HepG2 (cell line): ENCODE measurements around the gene CEP170. TPM values are rescaled to one million over a fixed set of nuclear protein-coding genes. Genes with fewer than 3 reads are reported as not detected.

Source experiments
- DNMT3B ChIP-seq: conservative IDR thresholded peaks from 2 replicates; pipeline ENCODE4 v1.6.1; 2016; ENCODE audit warnings: missing biosample characterization, control low read depth
- DPF2 ChIP-seq: sonication (generic); formaldehyde crosslinking; IDR thresholded peaks from 2 replicates; pipeline ENCODE4 v1.4.0; 2020; ENCODE audit warnings: mild to moderate bottlenecking, low read depth, missing genetic modification reagents, borderline replicate concordance
- GABPA ChIP-seq, 2 experiments: IDR thresholded peaks; 2 replicates each; pipeline ENCODE4 v1.6.1; 2011 to 2016; ENCODE audit warnings: low read depth in 2 of 2, low read length in 1 of 2, missing biosample characterization in 1 of 2, missing genetic modification characterization in 1 of 2
- KMT2A ChIP-seq: sonication (generic); formaldehyde crosslinking; IDR thresholded peaks from 2 replicates; pipeline ENCODE4 v1.4.0; 2020; ENCODE audit warnings: missing genetic modification reagents
- MTF2 ChIP-seq: sonication (generic); formaldehyde crosslinking; IDR thresholded peaks from 2 replicates; pipeline ENCODE4 v1.5.0; 2020; ENCODE audit warnings: missing genetic modification reagents, borderline replicate concordance
- NFE2 ChIP-seq: sonication (generic); formaldehyde crosslinking; IDR thresholded peaks from 2 replicates; pipeline ENCODE4 v1.4.0; 2020; ENCODE audit warnings: missing genetic modification reagents
- NR2C2 ChIP-seq: sonication (generic); formaldehyde crosslinking; IDR thresholded peaks from 2 replicates; pipeline ENCODE4 v1.4.0; 2020; ENCODE audit warnings: missing genetic modification reagents, mild to moderate bottlenecking, moderate library complexity, borderline replicate concordance
- PHF21A ChIP-seq: sonication (generic); formaldehyde crosslinking; IDR thresholded peaks from 2 replicates; pipeline ENCODE4 v1.5.0; 2020; ENCODE audit warnings: mild to moderate bottlenecking, missing genetic modification reagents
- POGZ ChIP-seq: sonication (generic); formaldehyde crosslinking; IDR thresholded peaks from 2 replicates; pipeline ENCODE4 v1.4.0; 2020; ENCODE audit warnings: mild to moderate bottlenecking, missing genetic modification reagents
- RBM22 ChIP-seq: fragments of 200-400 bp; formaldehyde crosslinking; optimal IDR thresholded peaks from 2 replicates; pipeline ENCODE3; 2017; ENCODE audit warnings: mild to moderate bottlenecking, low read length, moderate library complexity
- SALL1 ChIP-seq: sonication (generic); formaldehyde crosslinking; IDR thresholded peaks from 2 replicates; pipeline ENCODE4 v1.8.0; 2022; ENCODE audit warnings: mild to moderate bottlenecking, missing genetic modification reagents
- YY1 ChIP-seq: IDR thresholded peaks from 2 replicates; pipeline ENCODE4 v1.6.1; 2011; ENCODE audit warnings: low read length, low read depth, moderate library complexity, mild to moderate bottlenecking; ENCODE audit not compliant: insufficient read depth, insufficient replicate concordance
- ZFP1 ChIP-seq: IDR thresholded peaks from 2 replicates; pipeline ENCODE4 v1.6.1; 2016
- ZMYM2 ChIP-seq: sonication (generic); formaldehyde crosslinking; IDR thresholded peaks from 2 replicates; pipeline ENCODE4 v1.8.0; 2022; ENCODE audit warnings: mild to moderate bottlenecking, missing genetic modification reagents
- ZNF10 ChIP-seq: sonication (generic); formaldehyde crosslinking; IDR thresholded peaks from 2 replicates; pipeline ENCODE4 v1.4.0; 2020; ENCODE audit warnings: mild to moderate bottlenecking, low read depth, missing genetic modification reagents, borderline replicate concordance
- ZNF224 ChIP-seq: sonication (generic); formaldehyde crosslinking; IDR thresholded peaks from 2 replicates; pipeline ENCODE4 v1.5.0; 2020; ENCODE audit warnings: mild to moderate bottlenecking, missing genetic modification reagents
- ZNF713 ChIP-seq: sonication (generic); formaldehyde crosslinking; IDR thresholded peaks from 2 replicates; pipeline ENCODE4 v1.4.0; 2020; ENCODE audit warnings: mild to moderate bottlenecking, missing genetic modification reagents
- polyA plus RNA-seq, 8 experiments: library from polyadenylated mRNA; depleted of rRNA in 3 of 8; stranded (reverse) in 7 of 8; unstranded in 1 of 8; fragments of >200 nt; fragmentation: Illumina TruSeq in 4 of 8; extraction: Trizol in 4 of 8; gene quantifications; 2 replicates each; pipeline versions ENCODE4 v1.2.1 to v1.2.3, GENCODE V29; 2011 to 2016; ENCODE audit warnings: low read depth in 4 of 8, missing spikeins in 1 of 8, mixed read lengths in 1 of 8; ENCODE audit not compliant: insufficient read depth in 1 of 8
- total RNA-seq, 5 experiments: library from RNA; depleted of rRNA; stranded (reverse); fragments of >200 nt; fragmentation: Illumina TruSeq; extraction: Trizol; gene quantifications; 2 replicates each; pipeline ENCODE4 v1.2.3, GENCODE V29; 2016; ENCODE audit warnings: low read depth in 1 of 5
- TF ChIP-seq, protein P1 (sequence below): sonication (generic); formaldehyde crosslinking; conservative IDR thresholded peaks from 2 replicates; pipeline ENCODE4 v1.4.0; 2020; ENCODE audit warnings: missing genetic modification reagents
- TF ChIP-seq, protein P2 (sequence below): sonication (generic); formaldehyde crosslinking; IDR thresholded peaks from 2 replicates; pipeline ENCODE4 v1.9.0; 2022; ENCODE audit warnings: low read depth, missing genetic modification reagents
- TF ChIP-seq, protein P3 (sequence below): sonication (generic); formaldehyde crosslinking; conservative IDR thresholded peaks from 2 replicates; pipeline ENCODE4 v1.8.0; 2022; ENCODE audit warnings: low read depth, missing genetic modification reagents
- TF ChIP-seq, protein P4 (sequence below): sonication (generic); formaldehyde crosslinking; IDR thresholded peaks from 2 replicates; pipeline ENCODE4 v1.4.0; 2020; ENCODE audit warnings: missing genetic modification reagents

The CEP170 gene
- total and polyA plus RNA-seq, 2 of the 13 experiments (the other 11 are each of a cell fraction or from before 2014, with no cell fraction given): 23.0 to 28.6 TPM

DNA sequence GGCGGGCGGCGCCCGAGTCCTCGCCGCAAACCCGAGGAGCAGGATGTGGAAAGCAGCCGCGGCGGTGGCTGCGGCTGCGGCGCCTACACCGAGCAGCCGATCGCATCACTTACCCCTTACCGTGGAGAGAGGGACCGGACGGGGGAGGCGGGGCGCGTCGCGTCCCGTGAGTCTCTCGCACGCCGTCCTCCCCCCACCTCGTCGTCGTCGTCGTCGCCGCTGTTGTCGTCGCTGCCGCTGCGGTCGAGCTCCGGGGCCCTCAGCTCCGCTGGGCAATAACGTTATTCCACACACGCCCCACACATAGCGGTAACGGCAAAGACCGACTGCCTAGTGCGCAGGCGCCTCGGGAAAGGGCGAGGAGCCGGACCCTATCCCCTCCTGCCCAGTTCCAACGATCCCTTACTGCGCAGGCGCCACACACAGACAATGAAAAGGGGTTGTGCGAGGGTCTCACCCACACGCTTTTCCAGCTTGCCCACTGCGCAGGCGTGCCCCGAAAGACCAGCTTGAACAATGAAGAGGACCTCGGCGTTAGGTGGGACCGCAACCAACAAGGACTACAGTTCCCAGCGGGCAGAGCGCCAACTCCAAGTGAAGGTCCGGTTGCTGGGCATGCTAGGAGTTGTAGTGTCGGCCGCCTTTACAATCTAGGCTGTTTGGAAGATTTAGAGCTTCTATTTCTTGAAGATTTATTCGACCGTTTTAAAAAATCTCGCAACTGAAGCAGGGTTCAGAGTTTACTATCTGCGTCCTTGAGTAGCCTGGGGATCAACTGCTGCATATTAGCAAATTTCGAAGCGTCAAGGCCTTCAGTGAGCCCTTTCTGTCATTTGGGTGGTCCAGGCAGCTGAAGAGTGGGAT, at the start of gene CEP170 (continued):
- TF ChIP-seq, protein P1, sequence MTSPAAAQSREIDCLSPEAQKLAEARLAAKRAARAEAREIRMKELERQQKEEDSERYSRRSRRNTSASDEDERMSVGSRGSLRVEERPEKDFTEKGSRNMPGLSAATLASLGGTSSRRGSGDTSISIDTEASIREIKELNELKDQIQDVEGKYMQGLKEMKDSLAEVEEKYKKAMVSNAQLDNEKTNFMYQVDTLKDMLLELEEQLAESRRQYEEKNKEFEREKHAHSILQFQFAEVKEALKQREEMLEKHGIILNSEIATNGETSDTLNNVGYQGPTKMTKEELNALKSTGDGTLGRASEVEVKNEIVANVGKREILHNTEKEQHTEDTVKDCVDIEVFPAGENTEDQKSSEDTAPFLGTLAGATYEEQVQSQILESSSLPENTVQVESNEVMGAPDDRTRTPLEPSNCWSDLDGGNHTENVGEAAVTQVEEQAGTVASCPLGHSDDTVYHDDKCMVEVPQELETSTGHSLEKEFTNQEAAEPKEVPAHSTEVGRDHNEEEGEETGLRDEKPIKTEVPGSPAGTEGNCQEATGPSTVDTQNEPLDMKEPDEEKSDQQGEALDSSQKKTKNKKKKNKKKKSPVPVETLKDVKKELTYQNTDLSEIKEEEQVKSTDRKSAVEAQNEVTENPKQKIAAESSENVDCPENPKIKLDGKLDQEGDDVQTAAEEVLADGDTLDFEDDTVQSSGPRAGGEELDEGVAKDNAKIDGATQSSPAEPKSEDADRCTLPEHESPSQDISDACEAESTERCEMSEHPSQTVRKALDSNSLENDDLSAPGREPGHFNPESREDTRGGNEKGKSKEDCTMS (CRISPR knock-in tag): no peak
- peak; percentile 14; the same call in 1 of the 2 replicates for TF ChIP-seq DNMT3B (CRISPR knock-in tag)
- no peak for TF ChIP-seq NFE2
- peak; percentile 30; the same call in 1 of the 2 replicates for TF ChIP-seq KMT2A (CRISPR knock-in tag)
- TF ChIP-seq GABPA (IDR thresholded peaks at IDR 0.05; ENCODE audit: low read depth, low read length): peak; percentile 77
- TF ChIP-seq GABPA (CRISPR knock-in tag; IDR thresholded peaks at IDR 0.05; ENCODE audit: low read depth): peak; percentile 93
- TF ChIP-seq SALL1 (CRISPR knock-in tag): peak; percentile 61; the same call in 1 of the 2 replicates
- no peak for TF ChIP-seq ZNF10
- TF ChIP-seq ZFP1 (CRISPR knock-in tag): 0 out of 2 replicates have a peak, but pooled peaks have one; percentile 20
- TF ChIP-seq, protein P2, sequence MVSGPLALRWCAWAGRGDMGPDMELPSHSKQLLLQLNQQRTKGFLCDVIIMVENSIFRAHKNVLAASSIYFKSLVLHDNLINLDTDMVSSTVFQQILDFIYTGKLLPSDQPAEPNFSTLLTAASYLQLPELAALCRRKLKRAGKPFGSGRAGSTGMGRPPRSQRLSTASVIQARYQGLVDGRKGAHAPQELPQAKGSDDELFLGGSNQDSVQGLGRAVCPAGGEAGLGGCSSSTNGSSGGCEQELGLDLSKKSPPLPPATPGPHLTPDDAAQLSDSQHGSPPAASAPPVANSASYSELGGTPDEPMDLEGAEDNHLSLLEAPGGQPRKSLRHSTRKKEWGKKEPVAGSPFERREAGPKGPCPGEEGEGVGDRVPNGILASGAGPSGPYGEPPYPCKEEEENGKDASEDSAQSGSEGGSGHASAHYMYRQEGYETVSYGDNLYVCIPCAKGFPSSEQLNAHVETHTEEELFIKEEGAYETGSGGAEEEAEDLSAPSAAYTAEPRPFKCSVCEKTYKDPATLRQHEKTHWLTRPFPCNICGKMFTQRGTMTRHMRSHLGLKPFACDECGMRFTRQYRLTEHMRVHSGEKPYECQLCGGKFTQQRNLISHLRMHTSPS (CRISPR knock-in tag): no peak
- peak; percentile 63; the same call in 1 of the 2 replicates for TF ChIP-seq NR2C2 (CRISPR knock-in tag)
- TF ChIP-seq ZNF713 (CRISPR knock-in tag): no peak
- TF ChIP-seq YY1: no peak
- TF ChIP-seq, protein P3, sequence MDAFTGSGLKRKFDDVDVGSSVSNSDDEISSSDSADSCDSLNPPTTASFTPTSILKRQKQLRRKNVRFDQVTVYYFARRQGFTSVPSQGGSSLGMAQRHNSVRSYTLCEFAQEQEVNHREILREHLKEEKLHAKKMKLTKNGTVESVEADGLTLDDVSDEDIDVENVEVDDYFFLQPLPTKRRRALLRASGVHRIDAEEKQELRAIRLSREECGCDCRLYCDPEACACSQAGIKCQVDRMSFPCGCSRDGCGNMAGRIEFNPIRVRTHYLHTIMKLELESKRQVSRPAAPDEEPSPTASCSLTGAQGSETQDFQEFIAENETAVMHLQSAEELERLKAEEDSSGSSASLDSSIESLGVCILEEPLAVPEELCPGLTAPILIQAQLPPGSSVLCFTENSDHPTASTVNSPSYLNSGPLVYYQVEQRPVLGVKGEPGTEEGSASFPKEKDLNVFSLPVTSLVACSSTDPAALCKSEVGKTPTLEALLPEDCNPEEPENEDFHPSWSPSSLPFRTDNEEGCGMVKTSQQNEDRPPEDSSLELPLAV (CRISPR knock-in tag): no peak
- no peak for TF ChIP-seq DPF2 (CRISPR knock-in tag)
- TF ChIP-seq, protein P4, sequence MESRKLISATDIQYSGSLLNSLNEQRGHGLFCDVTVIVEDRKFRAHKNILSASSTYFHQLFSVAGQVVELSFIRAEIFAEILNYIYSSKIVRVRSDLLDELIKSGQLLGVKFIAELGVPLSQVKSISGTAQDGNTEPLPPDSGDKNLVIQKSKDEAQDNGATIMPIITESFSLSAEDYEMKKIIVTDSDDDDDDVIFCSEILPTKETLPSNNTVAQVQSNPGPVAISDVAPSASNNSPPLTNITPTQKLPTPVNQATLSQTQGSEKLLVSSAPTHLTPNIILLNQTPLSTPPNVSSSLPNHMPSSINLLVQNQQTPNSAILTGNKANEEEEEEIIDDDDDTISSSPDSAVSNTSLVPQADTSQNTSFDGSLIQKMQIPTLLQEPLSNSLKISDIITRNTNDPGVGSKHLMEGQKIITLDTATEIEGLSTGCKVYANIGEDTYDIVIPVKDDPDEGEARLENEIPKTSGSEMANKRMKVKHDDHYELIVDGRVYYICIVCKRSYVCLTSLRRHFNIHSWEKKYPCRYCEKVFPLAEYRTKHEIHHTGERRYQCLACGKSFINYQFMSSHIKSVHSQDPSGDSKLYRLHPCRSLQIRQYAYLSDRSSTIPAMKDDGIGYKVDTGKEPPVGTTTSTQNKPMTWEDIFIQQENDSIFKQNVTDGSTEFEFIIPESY (CRISPR knock-in tag): no peak
- TF ChIP-seq POGZ: peak; percentile 6; the same call in 1 of the 2 replicates
- no peak for TF ChIP-seq ZMYM2 (CRISPR knock-in tag)
- TF ChIP-seq ZNF224 (CRISPR knock-in tag): 0 out of 2 replicates have a peak, but pooled peaks have one; percentile 70
- no peak for TF ChIP-seq MTF2 (CRISPR knock-in tag)
- TF ChIP-seq RBM22: no peak
- peak; percentile 66; the same call in 1 of the 2 replicates for TF ChIP-seq PHF21A (CRISPR knock-in tag)
